Erythroblast (primary cell): ENCODE results near the gene SNX3.

Experiments
- GATA1 ChIP-seq: IDR thresholded peaks from 2 replicates; pipeline ENCODE4 v1.6.1; 2011; ENCODE audit warnings: low read depth, mild to moderate bottlenecking, control low read depth, low read length, moderate library complexity
- POLR2A ChIP-seq: IDR thresholded peaks from 2 replicates; pipeline ENCODE4 v1.6.1; 2011; ENCODE audit warnings: mild to moderate bottlenecking, low read length

GRCh38 chr6:108200186-108200585 is 60.7 kb downstream of the SNX3 start:
- TF ChIP-seq POLR2A (no peak), GATA1 (no peak)
